ENCODE data around the gene ACAD10. TPM values are rescaled to one million over a fixed set of nuclear protein-coding genes. Genes with fewer than 3 reads are reported as not detected.

The ACAD10 gene
- total and polyA plus RNA-seq, 4 donors = 10.1 to 38.6 (median 17.5) TPM

- DNase-seq = no peak
- ATAC-seq (ENCODE audit: insufficient read depth, low FRiP score) = no peak
- no peaks in the 10 kb centered on the region for H3K4me1 ChIP-seq (ENCODE audit: control insufficient read depth in 5 of 5, insufficient read depth in 5 of 5, low read length in 5 of 5)
- no peaks in the 10 kb centered on the region for H3K27me3 ChIP-seq (ENCODE audit: control insufficient read depth in 3 of 3, insufficient read depth in 3 of 3, low read length in 2 of 3)
- peaks cover 14 to 20% (median 16%) of the 10 kb centered on the region in 4 donors for H3K36me3 ChIP-seq (ENCODE audit: control insufficient read depth in 4 of 4, insufficient read depth in 4 of 4, low read length in 4 of 4)
- no peak for TF ChIP-seq CTCF (IDR thresholded peaks at IDR 0.05; ENCODE audit: control extremely low read depth, extremely low read depth)
- H3K9ac ChIP-seq (ENCODE audit: insufficient read depth in 1 of 2, low read length in 2 of 2) = no peak overlapping the region
- no peaks in the 10 kb centered on the region for H3K9me3 ChIP-seq (ENCODE audit: control insufficient read depth in 4 of 4, insufficient read depth in 3 of 4, low read length in 3 of 4)
- H3K27ac ChIP-seq (ENCODE audit: low read depth in 1 of 2, low read length in 1 of 2) = no peak overlapping the region
- 91 to 92% methylated on average over 15 of the region's 15 CpGs for WGBS, 2 donors
- no peak overlapping the region for H3K4me3 ChIP-seq
Measured at GRCh38 chr12:111692575-111693210, 6.8 kb downstream of the ACAD10 start.

- H3K4me1 ChIP-seq (ENCODE audit: control insufficient read depth in 5 of 5, insufficient read depth in 5 of 5, low read length in 5 of 5) = no peaks in the 10 kb centered on the region
- DNase-seq = no peak
- 94 to 97% methylated on average over 5 of the region's 5 CpGs for WGBS, 2 donors
- H3K27me3 ChIP-seq (ENCODE audit: control insufficient read depth in 3 of 3, insufficient read depth in 3 of 3, low read length in 2 of 3) = no peaks in the 10 kb centered on the region
- no peak overlapping the region for H3K9ac ChIP-seq (ENCODE audit: insufficient read depth in 1 of 2, low read length in 2 of 2)
- peaks cover 15 to 20% (median 16%) of the 10 kb centered on the region in 4 donors for H3K36me3 ChIP-seq (ENCODE audit: control insufficient read depth in 4 of 4, insufficient read depth in 4 of 4, low read length in 4 of 4)
- H3K9me3 ChIP-seq (ENCODE audit: control insufficient read depth in 4 of 4, insufficient read depth in 3 of 4, low read length in 3 of 4) = no peaks in the 10 kb centered on the region
- H3K27ac ChIP-seq (ENCODE audit: low read depth in 1 of 2, low read length in 1 of 2) = no peak overlapping the region
- ATAC-seq (ENCODE audit: insufficient read depth, low FRiP score) = no peak
- no peak for TF ChIP-seq CTCF (IDR thresholded peaks at IDR 0.05; ENCODE audit: control extremely low read depth, extremely low read depth)
- H3K4me3 ChIP-seq = no peak overlapping the region
Measured at GRCh38 chr12:111693818-111694217, 8.0 kb downstream of the ACAD10 start.

- H3K27me3 ChIP-seq (ENCODE audit: control insufficient read depth in 3 of 3, insufficient read depth in 3 of 3, low read length in 2 of 3) = no peaks in the 10 kb centered on the region
- WGBS, 2 donors = 89 to 95% methylated on average over 2 of the region's 2 CpGs
- H3K4me3 ChIP-seq = no peak overlapping the region
- TF ChIP-seq CTCF (IDR thresholded peaks at IDR 0.05; ENCODE audit: control extremely low read depth, extremely low read depth) = no peak
- H3K9ac ChIP-seq (ENCODE audit: insufficient read depth in 1 of 2, low read length in 2 of 2) = no peak overlapping the region
- peaks cover 14 to 23% (median 15%) of the 10 kb centered on the region in 4 donors for H3K36me3 ChIP-seq (ENCODE audit: control insufficient read depth in 4 of 4, insufficient read depth in 4 of 4, low read length in 4 of 4)
- no peak for ATAC-seq (ENCODE audit: insufficient read depth, low FRiP score)
- no peaks in the 10 kb centered on the region for H3K4me1 ChIP-seq (ENCODE audit: control insufficient read depth in 5 of 5, insufficient read depth in 5 of 5, low read length in 5 of 5)
- no peaks in the 10 kb centered on the region for H3K9me3 ChIP-seq (ENCODE audit: control insufficient read depth in 4 of 4, insufficient read depth in 3 of 4, low read length in 3 of 4)
- no peak for DNase-seq
- H3K27ac ChIP-seq (ENCODE audit: low read depth in 1 of 2, low read length in 1 of 2) = no peak overlapping the region
Measured at GRCh38 chr12:111699962-111700361, 14.1 kb downstream of the ACAD10 start.

- ATAC-seq (ENCODE audit: insufficient read depth, low FRiP score) (no peak), DNase-seq (no peak)
- Histone ChIP-seq H3K27me3 (ENCODE audit: control insufficient read depth in 3 of 3, insufficient read depth in 3 of 3, low read length in 2 of 3) (no peaks in the 10 kb centered on the region), H3K4me3 (no peak overlapping the region), H3K36me3 (ENCODE audit: control insufficient read depth in 4 of 4, insufficient read depth in 4 of 4, low read length in 4 of 4) (peaks cover 28 to 34% (median 33%) of the 10 kb centered on the region in 4 donors), H3K4me1 (ENCODE audit: control insufficient read depth in 5 of 5, insufficient read depth in 5 of 5, low read length in 5 of 5) (no peaks in the 10 kb centered on the region), H3K9ac (ENCODE audit: insufficient read depth in 1 of 2, low read length in 2 of 2) (no peak overlapping the region), H3K27ac (ENCODE audit: low read depth in 1 of 2, low read length in 1 of 2) (no peak overlapping the region), H3K9me3 (ENCODE audit: control insufficient read depth in 4 of 4, insufficient read depth in 3 of 4, low read length in 3 of 4) (no peaks in the 10 kb centered on the region)
- no peak for TF ChIP-seq CTCF (IDR thresholded peaks at IDR 0.05; ENCODE audit: control extremely low read depth, extremely low read depth)
- WGBS, 2 donors = 73 to 84% methylated on average over 5 of the region's 5 CpGs
Measured at GRCh38 chr12:111705672-111706071, 19.8 kb downstream of the ACAD10 start.

Measured in lung (tissue), 12 donors.